GM23338 (cell line): ENCODE data around the gene ANKRD11.

Experiments used
- CREB1 ChIP-seq: fragments of 250-450 bp; sonication (Bioruptor Pico); IDR thresholded peaks from 2 replicates; pipeline ENCODE4 v1.5.0; 2020; ENCODE audit warnings: low read depth, mild to moderate bottlenecking, moderate library complexity
- EZH2 ChIP-seq: fragments of 200-600 bp; sonication (generic); IDR thresholded peaks from one replicate; pipeline ENCODE4 v1.8.0; 2017; ENCODE audit warnings: antibody characterized with exemption, mild to moderate bottlenecking, low read depth; ENCODE audit not compliant: unreplicated experiment
- EZH2phosphoT487 ChIP-seq: fragments of 200-600 bp; sonication (generic); IDR thresholded peaks from one replicate; pipeline ENCODE4 v1.8.1; 2018; ENCODE audit warnings: antibody characterized with exemption; ENCODE audit not compliant: unreplicated experiment
- JUNB ChIP-seq: IDR thresholded peaks from one replicate; pipeline ENCODE4 v1.6.1; 2016; ENCODE audit warnings: antibody characterized with exemption; ENCODE audit not compliant: unreplicated experiment
- POLR2AphosphoS5 ChIP-seq: IDR thresholded peaks from 2 replicates; pipeline ENCODE4 v1.6.1; 2016; ENCODE audit warnings: antibody characterized with exemption, low read depth
- STAT1 ChIP-seq: IDR thresholded peaks from one replicate; pipeline ENCODE4 v1.6.1; 2016; ENCODE audit warnings: antibody characterized with exemption; ENCODE audit not compliant: unreplicated experiment
- ZNF114 ChIP-seq: fragments of 250-450 bp; sonication (Bioruptor Pico); IDR thresholded peaks from 2 replicates; pipeline ENCODE4 v1.5.0; 2020; ENCODE audit warnings: mild to moderate bottlenecking, moderate library complexity
- ZNF331 ChIP-seq: fragments of 250-450 bp; sonication (Bioruptor Pico); IDR thresholded peaks from 2 replicates; pipeline ENCODE4 v1.5.0; 2020; ENCODE audit warnings: low read depth, mild to moderate bottlenecking, moderate library complexity
- TF ChIP-seq, protein P1 (sequence below), 2 experiments: fragments of 200-600 bp in 1 of 2; sonication (generic) in 1 of 2; conservative IDR thresholded peaks; 2 replicates each; pipeline versions ENCODE4 v1.5.1 to v1.6.1; 2016 to 2017; ENCODE audit warnings: antibody characterized with exemption in 2 of 2, low read depth in 2 of 2, mild to moderate bottlenecking in 2 of 2, moderate library complexity in 1 of 2
- TF ChIP-seq, protein P2 (sequence below): IDR thresholded peaks from one replicate; pipeline ENCODE4 v1.6.1; 2018; ENCODE audit warnings: antibody characterized with exemption; ENCODE audit not compliant: unreplicated experiment
- TF ChIP-seq, protein P3 (sequence below): fragments of 250-450 bp; sonication (Bioruptor Pico); IDR thresholded peaks from 2 replicates; pipeline ENCODE4 v1.5.0; 2020; ENCODE audit warnings: mild to moderate bottlenecking, moderate library complexity
- TF ChIP-seq, protein P4 (sequence below): IDR thresholded peaks from 2 replicates; pipeline ENCODE4 v1.6.1; 2016; ENCODE audit warnings: antibody characterized with exemption

DNA sequence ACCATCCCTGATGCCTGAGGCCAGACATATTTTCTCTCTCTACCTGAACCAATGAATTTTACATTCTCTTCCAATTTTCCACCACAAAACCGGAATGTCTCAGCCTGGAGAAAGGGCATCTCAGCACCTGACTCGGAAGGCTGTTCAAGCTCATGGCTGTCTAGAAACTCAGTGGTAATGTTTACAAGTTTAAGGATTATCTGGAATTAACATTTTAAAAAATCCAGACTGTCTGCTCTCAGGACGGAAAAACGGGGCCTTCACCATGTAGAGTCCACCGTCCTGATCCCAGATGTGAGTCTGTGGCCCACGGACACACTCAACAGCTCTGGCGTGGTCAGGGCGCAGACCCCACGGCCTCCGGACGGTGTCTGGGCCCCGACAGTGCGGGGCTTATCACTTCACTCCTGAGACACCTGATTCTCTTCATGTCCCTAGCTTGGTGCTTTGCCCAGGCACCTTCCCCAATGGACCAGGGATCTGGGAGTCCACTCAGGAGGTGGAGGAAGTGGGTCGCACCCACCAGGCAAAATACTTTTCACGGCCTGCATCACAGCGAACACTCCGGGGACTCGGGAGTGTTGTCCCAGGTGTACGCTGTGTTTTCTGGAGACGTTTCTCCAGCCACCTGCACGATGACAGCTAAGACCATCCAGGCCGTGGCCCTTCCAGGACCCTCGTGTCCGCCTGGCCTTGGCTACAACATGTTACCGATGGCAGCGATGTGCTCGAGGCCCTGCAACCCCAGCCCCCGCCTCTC, 171.3 kb downstream of the ANKRD11 start:
- TF ChIP-seq, protein P1, sequence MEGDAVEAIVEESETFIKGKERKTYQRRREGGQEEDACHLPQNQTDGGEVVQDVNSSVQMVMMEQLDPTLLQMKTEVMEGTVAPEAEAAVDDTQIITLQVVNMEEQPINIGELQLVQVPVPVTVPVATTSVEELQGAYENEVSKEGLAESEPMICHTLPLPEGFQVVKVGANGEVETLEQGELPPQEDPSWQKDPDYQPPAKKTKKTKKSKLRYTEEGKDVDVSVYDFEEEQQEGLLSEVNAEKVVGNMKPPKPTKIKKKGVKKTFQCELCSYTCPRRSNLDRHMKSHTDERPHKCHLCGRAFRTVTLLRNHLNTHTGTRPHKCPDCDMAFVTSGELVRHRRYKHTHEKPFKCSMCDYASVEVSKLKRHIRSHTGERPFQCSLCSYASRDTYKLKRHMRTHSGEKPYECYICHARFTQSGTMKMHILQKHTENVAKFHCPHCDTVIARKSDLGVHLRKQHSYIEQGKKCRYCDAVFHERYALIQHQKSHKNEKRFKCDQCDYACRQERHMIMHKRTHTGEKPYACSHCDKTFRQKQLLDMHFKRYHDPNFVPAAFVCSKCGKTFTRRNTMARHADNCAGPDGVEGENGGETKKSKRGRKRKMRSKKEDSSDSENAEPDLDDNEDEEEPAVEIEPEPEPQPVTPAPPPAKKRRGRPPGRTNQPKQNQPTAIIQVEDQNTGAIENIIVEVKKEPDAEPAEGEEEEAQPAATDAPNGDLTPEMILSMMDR (conservative IDR thresholded peaks at IDR 0.05; ENCODE audit: low read depth in 2 of 2), result no peak
- TF ChIP-seq EZH2, result no peak
- no peak for TF ChIP-seq POLR2AphosphoS5
- TF ChIP-seq, protein P2, sequence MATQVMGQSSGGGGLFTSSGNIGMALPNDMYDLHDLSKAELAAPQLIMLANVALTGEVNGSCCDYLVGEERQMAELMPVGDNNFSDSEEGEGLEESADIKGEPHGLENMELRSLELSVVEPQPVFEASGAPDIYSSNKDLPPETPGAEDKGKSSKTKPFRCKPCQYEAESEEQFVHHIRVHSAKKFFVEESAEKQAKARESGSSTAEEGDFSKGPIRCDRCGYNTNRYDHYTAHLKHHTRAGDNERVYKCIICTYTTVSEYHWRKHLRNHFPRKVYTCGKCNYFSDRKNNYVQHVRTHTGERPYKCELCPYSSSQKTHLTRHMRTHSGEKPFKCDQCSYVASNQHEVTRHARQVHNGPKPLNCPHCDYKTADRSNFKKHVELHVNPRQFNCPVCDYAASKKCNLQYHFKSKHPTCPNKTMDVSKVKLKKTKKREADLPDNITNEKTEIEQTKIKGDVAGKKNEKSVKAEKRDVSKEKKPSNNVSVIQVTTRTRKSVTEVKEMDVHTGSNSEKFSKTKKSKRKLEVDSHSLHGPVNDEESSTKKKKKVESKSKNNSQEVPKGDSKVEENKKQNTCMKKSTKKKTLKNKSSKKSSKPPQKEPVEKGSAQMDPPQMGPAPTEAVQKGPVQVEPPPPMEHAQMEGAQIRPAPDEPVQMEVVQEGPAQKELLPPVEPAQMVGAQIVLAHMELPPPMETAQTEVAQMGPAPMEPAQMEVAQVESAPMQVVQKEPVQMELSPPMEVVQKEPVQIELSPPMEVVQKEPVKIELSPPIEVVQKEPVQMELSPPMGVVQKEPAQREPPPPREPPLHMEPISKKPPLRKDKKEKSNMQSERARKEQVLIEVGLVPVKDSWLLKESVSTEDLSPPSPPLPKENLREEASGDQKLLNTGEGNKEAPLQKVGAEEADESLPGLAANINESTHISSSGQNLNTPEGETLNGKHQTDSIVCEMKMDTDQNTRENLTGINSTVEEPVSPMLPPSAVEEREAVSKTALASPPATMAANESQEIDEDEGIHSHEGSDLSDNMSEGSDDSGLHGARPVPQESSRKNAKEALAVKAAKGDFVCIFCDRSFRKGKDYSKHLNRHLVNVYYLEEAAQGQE, result no peak
- TF ChIP-seq, protein P3, sequence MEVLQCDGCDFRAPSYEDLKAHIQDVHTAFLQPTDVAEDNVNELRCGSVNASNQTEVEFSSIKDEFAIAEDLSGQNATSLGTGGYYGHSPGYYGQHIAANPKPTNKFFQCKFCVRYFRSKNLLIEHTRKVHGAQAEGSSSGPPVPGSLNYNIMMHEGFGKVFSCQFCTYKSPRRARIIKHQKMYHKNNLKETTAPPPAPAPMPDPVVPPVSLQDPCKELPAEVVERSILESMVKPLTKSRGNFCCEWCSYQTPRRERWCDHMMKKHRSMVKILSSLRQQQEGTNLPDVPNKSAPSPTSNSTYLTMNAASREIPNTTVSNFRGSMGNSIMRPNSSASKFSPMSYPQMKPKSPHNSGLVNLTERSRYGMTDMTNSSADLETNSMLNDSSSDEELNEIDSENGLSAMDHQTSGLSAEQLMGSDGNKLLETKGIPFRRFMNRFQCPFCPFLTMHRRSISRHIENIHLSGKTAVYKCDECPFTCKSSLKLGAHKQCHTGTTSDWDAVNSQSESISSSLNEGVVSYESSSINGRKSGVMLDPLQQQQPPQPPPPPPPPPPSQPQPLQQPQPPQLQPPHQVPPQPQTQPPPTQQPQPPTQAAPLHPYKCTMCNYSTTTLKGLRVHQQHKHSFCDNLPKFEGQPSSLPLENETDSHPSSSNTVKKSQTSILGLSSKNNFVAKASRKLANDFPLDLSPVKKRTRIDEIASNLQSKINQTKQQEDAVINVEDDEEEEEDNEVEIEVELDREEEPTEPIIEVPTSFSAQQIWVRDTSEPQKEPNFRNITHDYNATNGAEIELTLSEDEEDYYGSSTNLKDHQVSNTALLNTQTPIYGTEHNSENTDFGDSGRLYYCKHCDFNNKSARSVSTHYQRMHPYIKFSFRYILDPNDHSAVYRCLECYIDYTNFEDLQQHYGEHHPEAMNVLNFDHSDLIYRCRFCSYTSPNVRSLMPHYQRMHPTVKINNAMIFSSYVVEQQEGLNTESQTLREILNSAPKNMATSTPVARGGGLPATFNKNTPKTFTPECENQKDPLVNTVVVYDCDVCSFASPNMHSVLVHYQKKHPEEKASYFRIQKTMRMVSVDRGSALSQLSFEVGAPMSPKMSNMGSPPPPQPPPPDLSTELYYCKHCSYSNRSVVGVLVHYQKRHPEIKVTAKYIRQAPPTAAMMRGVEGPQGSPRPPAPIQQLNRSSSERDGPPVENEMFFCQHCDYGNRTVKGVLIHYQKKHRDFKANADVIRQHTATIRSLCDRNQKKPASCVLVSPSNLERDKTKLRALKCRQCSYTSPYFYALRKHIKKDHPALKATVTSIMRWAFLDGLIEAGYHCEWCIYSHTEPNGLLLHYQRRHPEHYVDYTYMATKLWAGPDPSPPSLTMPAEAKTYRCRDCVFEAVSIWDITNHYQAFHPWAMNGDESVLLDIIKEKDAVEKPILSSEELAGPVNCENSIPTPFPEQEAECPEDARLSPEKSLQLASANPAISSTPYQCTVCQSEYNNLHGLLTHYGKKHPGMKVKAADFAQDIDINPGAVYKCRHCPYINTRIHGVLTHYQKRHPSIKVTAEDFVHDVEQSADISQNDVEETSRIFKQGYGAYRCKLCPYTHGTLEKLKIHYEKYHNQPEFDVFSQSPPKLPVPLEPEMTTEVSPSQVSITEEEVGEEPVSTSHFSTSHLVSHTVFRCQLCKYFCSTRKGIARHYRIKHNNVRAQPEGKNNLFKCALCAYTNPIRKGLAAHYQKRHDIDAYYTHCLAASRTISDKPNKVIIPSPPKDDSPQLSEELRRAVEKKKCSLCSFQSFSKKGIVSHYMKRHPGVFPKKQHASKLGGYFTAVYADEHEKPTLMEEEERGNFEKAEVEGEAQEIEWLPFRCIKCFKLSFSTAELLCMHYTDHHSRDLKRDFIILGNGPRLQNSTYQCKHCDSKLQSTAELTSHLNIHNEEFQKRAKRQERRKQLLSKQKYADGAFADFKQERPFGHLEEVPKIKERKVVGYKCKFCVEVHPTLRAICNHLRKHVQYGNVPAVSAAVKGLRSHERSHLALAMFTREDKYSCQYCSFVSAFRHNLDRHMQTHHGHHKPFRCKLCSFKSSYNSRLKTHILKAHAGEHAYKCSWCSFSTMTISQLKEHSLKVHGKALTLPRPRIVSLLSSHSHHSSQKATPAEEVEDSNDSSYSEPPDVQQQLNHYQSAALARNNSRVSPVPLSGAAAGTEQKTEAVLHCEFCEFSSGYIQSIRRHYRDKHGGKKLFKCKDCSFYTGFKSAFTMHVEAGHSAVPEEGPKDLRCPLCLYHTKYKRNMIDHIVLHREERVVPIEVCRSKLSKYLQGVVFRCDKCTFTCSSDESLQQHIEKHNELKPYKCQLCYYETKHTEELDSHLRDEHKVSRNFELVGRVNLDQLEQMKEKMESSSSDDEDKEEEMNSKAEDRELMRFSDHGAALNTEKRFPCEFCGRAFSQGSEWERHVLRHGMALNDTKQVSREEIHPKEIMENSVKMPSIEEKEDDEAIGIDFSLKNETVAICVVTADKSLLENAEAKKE (CRISPR knock-in tag), result no peak
- no peak for TF ChIP-seq CREB1 (CRISPR knock-in tag)
- TF ChIP-seq EZH2phosphoT487, result no peak
- TF ChIP-seq, protein P4, sequence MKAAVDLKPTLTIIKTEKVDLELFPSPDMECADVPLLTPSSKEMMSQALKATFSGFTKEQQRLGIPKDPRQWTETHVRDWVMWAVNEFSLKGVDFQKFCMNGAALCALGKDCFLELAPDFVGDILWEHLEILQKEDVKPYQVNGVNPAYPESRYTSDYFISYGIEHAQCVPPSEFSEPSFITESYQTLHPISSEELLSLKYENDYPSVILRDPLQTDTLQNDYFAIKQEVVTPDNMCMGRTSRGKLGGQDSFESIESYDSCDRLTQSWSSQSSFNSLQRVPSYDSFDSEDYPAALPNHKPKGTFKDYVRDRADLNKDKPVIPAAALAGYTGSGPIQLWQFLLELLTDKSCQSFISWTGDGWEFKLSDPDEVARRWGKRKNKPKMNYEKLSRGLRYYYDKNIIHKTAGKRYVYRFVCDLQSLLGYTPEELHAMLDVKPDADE, result no peak
- TF ChIP-seq JUNB, result no peak
- TF ChIP-seq STAT1, result no peak
- no peak for TF ChIP-seq ZNF114
- TF ChIP-seq ZNF331, result no peak
